Lung microvascular endothelial cell (primary cell): ENCODE results near the gene CCDC192. TPM values are rescaled to one million over a fixed set of nuclear protein-coding genes. Genes with fewer than 3 reads are reported as not detected.

ENCODE experiments used
- DNase-seq, 2 donors: peaks; one replicate each; pipeline versions ENCODE4 v3.0.0 to v3.0.0-alpha.2; 2010; ENCODE audit warnings: low read depth in 2 of 2
- total RNA-seq: library from RNA; depleted of rRNA; stranded (reverse); fragments of >200 nt; gene quantifications from 2 replicates; pipeline ENCODE4 v1.2.1, GENCODE V29; 2014

Gene CCDC192
- total RNA-seq, 1 donor from 2014 or later: not detected

GRCh38 chr5:127944125-127944524 is 240.9 kb downstream of the CCDC192 start:
- no peak for DNase-seq

GRCh38 chr5:127947941-127948340 is 244.8 kb downstream of the CCDC192 start:
- peak in 1 of 2 donors; percentile 58 for DNase-seq

GRCh38 chr5:127950707-127951391 is 247.7 kb downstream of the CCDC192 start:
- no peak for DNase-seq

- no peak for DNase-seq
These were observed 248.6 kb downstream of the CCDC192 start for GRCh38 chr5:127951791-127952190.

GRCh38 chr5:127957183-127957582 is 254.0 kb downstream of the CCDC192 start:
- peak; percentile 67 to 88 for DNase-seq

- no peak for DNase-seq
These were observed 254.6 kb downstream of the CCDC192 start for GRCh38 chr5:127957701-127958239.

- DNase-seq: peak in 1 of 2 donors; percentile 57
These were observed 255.3 kb downstream of the CCDC192 start for GRCh38 chr5:127958421-127959011.

GRCh38 chr5:127959152-127959764 is 256.1 kb downstream of the CCDC192 start:
- peak; percentile 93 for DNase-seq

- DNase-seq: peak; percentile 61 to 92
These were observed 257.1 kb downstream of the CCDC192 start for GRCh38 chr5:127960270-127960691.

GRCh38 chr5:127961006-127961762 is 258.0 kb downstream of the CCDC192 start:
- peak; percentile 60 to 89 for DNase-seq

GRCh38 chr5:127961763-127962145 is 258.6 kb downstream of the CCDC192 start:
- DNase-seq: no peak

GRCh38 chr5:127962491-127962890 is 259.3 kb downstream of the CCDC192 start:
- DNase-seq: no peak

- no peak for DNase-seq
These were observed 260.0 kb downstream of the CCDC192 start for GRCh38 chr5:127963233-127963632.

- DNase-seq: no peak
These were observed 260.7 kb downstream of the CCDC192 start for GRCh38 chr5:127963931-127964330.

- no peak for DNase-seq
These were observed 264.3 kb downstream of the CCDC192 start for GRCh38 chr5:127967323-127967982.

GRCh38 chr5:127967983-127968592 is 264.9 kb downstream of the CCDC192 start:
- DNase-seq: no peak

GRCh38 chr5:127969002-127969401 is 265.8 kb downstream of the CCDC192 start:
- peak in 1 of 2 donors; percentile 45 for DNase-seq

- no peak for DNase-seq
These were observed 266.5 kb downstream of the CCDC192 start for GRCh38 chr5:127969651-127970050.

GRCh38 chr5:127970081-127970480 is 266.9 kb downstream of the CCDC192 start:
- no peak for DNase-seq

- no peak for DNase-seq
These were observed 267.7 kb downstream of the CCDC192 start for GRCh38 chr5:127970854-127971425.
